Stimulated activated CD4-positive, alpha-beta T cell treated with anti-CD3 and anti-CD28 coated beads, Interleukin-4, amount 100 ng/mL, for 24 hours (primary cell): ENCODE data around the gene ELMO3.
A peak's percentile ranks its signal among the peaks of the same experiment; 100 is the strongest.

ENCODE experiments used
- DNase-seq: peaks from one replicate; pipeline ENCODE4 v3.0.0-alpha.2; 2020

ELMO3 gene

DNA sequence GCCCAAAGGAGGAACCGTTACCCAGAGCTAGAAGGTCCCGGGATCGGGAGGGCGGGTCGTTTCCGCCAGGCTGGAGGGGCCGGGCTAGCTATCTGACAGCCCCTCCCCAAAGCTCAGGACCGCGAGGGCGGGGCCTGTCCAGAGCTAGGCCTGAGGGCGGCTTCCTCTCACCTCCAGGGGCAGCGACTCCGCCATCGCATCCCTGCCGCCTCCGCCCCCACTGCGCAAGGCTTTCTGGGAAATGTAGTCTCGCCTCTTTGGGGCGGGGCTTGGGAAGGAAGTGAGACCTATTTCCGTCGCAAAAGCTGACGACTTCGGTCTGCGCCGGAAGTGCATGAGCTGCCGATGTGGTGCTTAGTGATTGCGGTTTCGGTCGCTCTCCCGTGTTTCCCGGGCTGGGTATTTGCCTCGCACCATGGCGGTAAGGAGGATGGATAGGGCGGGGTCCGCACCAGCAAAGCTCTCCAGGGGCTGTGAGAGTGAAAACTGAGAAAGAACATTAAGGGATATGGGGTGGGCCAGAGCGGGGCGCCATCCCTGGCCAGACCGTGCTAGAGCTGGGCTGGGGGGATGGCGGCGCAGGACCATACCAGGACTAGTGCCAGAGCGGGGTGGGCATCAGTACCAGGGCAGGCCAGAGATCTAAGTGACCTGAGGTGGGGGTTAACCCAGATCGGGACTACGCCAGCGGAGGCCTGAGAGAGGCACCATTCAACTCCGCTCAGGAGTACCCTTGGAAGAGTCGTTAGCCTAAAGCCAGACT lies 28.1 kb downstream of the ELMO3 start, which contains the start of gene TMEM208:
Gene TMEM208, plus strand, starts transcription at position 327 of the 763 bp plus-strand sequence. Its CDS starts 89 bp downstream, at position 416.
- DNase-seq = peak; percentile 98

DNA sequence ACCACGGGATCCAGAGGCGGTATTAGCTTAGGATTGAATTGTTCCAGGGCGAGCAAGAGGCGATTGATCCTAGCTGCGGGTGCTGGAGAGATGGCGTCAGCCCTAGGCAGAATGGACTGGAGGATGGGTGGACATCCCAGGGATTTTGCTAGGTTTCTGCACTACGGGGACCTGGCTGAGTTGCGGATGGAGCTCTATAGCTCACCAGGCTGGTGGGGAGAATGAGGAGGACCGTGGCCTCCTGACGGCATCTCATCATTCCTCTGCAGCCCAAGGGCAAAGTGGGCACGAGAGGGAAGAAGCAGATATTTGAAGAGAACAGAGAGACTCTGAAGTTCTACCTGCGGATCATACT lies 28.6 kb downstream of the ELMO3 start:
- DNase-seq = no peak

DNA sequence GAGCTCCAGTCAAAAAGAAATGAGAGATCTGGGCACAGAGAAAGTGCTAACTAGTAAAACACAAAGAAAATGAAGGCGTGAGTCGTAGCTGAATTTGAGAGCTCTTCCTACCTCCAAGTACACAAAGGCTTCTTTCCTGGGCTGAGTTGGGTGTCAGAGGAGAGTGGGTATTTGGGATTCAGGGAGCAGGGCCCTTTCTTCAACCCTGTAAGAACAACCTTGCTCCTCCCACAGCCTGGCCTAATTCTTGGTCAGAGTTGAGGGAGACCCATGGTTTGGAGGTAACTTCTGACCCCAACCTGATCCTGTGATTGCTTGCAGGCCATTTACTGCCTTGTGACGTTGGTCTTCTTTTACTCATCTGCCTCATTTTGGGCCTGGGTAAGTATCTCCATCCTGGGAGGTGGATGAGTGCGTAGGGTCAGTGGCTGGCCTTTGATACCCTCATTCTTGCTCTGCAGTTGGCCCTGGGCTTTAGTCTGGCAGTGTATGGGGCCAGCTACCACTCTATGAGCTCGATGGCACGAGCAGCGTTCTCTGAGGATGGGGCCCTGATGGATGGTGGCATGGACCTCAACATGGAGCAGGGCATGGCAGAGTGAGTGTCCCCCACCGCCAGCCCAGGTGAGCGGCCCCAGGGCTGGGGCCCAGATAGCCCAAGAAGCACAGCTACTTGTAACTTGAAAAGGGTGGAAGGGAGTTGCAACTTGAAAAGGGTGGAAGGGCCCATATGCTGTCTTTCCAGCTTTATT lies 29.3 kb downstream of the ELMO3 start:
- DNase-seq = no peak

DNA sequence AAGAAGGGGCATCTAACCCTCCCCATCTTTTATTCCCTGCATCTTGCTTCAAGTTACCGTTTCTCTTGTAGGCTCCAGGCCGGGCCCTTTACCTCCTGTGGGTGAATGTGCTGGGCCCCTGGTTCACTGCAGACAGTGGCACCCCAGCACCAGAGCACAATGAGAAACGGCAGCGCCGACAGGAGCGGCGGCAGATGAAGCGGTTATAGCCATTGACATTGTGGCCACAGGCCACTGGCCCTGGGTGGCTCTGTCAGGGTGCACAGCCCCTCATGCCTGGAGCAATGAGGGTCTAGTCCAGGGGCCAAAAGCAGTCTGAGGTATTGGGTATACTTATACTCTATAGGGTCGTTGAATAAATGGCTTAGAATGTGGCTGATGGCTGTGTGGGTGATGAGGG lies 30.0 kb downstream of the ELMO3 start:
- no peak for DNase-seq

DNA sequence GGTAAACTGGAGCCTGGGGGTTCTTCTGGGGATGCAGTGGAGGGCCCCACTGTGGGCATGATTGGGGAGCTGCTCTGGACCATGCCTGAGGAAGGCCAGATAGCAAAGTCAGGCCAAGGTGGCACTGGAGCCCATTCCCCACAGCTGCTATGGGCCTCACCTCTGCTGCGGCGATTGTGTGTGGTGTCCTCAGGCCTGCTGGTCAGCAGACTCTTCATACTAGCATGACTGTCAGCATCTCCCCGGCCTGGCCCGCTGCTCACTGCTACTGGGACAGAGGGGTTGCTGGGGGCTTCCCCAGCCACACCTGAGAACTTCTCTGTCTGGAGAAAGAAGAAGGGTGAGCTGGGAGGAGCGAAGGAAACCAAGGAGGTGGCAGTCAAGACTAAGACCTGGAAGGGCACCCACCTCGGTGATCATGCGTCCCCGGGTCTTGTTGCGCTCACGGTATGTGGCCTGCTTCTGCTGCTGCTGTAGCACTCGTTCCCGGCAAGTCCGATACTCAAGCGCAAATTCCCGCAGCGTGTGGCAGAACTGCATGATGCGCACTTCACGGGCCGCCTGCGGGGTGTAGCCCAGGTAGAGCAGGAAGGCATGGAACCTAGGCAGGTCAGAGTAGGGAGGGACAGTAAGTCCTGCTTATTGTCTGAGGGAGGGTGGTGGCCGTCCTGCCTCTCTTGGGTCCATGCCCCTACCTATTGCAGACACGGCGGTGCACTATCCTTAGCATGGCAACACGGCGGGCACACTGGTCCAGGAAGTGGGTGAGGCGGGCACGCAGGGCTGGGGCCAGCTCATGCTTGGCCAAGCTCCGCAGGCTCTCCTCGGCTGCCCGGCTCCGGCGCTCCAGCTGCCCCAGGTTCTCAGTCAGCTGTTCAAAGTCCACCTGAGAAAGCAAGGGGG lies 31.2 kb downstream of the ELMO3 start:
- no peak for DNase-seq

DNA sequence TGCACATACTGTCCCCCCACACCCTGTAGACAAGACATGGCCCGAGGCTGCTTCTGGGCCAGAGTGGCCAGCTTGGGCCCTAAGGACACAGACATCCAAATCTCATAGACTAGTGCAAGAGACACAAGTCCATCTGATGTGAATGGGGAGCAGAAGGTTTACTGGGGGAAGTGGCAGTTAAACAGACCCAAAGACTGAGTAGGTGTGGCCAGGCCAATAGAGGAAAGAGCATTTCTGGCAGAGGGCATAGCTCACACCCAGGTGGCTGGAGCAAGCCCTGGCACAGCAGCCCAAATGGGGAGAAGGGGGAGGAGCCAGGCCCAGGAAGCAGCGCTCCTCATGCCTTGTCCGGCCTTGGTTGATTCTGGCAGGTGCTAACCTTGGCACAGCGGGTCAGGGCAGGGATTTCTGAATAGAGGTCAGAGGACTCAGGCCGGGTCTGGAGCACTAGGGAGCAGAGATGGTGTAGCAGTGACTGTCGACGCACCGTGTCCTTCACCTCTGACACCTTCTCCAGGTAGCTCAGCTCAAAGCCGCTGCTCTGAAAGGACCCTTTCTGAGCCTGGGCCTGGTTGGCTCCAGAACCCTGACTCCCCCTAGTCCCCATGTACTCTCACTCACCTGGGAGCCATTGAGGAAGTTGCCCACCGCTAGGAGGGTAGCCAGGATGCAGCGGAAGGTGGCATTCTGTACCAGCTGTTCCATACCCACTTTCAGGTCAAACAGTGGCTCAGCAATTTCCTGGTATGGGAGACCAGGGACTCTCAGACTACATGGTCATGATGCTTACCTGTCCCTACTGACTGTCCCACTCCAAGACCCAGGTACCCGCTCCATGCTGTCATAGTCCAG lies 32.1 kb downstream of the ELMO3 start:
- DNase-seq = no peak

DNA sequence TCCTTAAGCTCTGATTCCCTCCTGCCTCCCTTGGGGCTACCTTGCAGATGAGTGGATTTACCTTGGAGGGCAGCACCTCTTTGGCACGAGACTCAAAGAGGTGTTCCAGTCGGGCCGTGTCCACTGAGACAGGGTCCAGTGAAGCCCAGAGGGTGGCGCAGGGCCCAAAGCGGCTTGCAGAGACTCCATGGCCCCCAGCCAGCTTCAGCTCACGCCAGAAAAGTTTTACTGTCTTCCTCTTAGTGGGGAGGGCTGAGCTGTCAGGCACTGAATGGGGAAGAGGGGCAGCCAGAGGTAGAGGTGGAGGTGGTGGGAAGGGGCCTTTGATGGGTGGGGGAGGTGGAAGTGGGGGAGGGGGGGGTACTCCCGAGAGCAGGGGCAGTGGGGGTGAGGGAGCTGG lies 34.7 kb downstream of the ELMO3 start:
- no peak for DNase-seq

DNA sequence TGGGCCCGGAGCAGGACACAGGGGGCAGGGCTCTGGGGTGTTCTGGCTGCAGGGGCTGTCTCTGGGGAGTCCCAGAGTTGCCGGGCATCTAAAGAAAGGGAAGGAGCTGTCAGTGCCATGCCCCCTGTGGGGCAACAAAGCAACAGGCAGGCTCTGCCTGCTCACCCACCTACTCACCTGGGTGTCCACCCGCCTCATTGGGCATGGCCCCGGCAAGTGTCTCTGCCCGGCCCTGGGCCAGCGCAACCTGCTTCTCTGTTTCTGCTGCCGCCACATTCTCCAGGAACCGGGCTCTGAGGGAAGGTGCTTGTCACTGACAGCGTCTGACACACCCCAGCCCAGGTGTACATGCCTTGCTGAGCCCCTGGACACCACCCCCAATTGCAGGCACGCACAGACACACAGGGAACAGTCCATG lies 35.3 kb downstream of the ELMO3 start:
- no peak for DNase-seq

DNA sequence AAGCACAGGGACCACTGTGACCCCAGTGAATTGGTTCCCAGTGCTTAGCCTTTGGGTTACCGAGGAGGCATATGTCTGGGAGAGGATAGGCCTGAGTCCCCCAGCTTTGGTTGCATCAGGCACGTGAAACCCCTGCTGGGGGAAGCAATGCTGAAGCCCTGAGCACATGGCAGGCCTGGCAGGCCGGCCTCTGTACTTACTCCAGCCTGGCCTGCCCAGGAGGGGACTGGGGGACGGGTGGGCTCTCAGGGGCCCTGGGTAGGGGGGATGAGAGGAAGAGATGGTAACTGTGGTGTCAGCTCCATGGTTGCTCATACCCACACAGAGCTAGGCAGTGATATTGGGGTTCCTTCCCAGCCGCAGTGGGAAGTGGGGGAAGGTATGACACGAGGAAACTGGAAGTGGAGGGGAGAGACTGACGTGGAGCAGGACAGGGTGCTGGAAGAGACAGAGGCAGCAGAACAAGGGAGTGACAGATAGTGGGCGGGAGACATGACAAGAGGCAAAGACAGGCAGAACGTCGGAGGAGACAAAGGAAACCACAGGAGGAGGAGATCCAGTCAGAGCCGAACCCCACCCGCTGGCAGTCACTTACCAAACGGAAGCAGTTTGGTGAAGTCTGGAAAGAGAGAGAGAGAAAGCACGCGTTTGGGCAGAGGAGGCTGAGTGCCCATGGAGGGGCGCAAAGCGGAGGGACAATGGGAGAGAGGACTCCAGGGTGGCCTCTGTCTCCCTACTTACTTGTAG lies 37.1 kb downstream of the ELMO3 start:
- DNase-seq = peak; percentile 65

DNA sequence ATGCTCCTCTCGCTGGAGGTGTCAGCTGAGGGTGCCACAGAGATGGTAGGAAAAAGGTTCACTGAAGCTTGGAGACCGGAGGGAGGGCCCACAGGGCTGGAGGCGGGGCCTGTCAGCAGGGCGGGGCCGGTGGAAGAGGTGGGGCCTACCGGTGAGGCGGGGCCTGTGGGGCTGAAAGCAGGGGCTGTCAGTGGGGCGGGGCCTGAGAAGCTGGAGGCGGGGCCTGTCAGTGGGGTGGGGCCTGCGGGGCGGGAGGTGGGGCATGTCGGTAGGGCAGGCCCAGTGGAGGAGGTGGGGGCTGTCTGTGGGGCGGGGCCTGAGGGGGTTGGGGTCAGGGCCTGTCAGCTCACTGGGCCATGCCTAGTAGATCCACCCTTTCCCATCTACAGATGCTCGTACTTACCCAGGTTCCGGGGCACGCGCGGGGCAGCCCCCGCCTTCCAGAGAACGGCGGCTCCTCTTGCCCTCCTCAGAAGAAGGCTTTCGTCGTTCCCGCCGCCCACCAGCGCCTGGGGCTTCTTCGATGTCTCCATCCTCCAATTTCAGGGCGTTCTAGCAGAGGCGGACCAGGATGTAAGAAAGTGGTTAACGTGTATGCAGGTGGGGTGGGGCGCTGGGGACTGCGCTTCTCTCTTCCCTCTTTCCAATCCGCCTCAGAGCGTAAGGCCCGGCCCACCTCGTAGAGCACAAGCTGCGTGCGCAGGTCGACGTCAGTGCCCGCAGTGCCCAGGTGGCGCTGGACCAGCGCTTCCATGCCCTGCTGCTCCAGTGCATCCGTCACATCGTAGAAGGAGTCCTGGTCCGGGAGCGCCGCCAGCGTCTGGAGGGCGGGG lies 37.8 kb downstream of the ELMO3 start:
- DNase-seq = peak; percentile 80

DNA sequence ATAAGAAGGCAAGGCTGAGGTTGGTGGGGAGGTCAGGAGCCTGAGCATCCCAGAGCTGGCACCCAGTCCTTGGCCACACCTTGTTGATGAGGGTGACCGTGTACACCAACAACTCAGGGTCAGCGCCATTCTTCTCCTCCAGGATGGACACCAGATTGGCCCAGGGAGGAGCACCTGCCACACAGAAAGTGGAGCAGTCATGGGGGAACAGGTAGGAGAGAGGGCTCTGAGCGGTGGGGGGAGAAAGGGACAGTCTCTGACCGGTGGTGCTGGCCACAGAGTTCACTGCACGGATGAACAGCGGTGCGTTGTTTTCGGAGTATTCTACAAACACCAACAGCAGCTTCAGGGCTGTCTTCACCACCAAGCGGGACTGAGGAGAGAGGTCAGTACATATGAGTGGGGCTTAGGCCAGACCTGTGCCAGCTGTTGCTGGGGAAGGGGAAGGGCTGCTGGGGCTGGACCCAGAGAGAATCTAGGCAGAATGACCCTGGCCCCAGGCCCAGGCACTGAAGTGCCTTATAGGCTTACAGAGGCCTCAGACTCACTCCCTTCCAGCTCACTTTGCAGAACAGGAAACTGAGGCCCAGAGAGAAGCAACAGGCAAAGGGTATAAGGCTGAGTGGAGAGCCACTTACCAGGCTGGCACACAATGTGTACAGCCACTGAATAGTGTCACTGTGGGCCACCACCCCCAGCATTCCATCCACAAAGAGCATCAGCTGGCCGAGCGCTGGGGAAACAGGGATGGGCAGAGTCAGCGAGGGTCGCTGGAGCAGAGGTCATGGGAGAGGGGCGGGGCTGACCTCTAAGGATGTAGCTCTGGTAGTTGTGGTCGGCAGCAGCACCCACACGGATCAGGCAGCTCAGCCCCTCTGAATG lies 38.7 kb downstream of the ELMO3 start:
- no peak for DNase-seq

DNA sequence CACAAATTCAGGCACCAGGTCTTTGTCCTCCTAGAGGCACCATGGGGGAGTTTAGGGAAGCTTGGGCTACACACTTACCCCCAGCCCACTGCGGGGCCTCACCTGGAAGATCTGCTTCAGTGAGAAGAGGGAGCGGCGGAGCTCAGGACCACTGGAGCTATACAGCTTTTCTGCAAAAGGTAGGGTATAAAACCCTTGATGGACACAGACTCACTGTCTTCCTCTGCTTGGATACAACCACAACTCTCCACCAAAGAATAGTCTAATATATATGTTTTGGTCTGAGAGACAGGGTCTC lies 39.3 kb downstream of the ELMO3 start:
- DNase-seq = no peak

DNA sequence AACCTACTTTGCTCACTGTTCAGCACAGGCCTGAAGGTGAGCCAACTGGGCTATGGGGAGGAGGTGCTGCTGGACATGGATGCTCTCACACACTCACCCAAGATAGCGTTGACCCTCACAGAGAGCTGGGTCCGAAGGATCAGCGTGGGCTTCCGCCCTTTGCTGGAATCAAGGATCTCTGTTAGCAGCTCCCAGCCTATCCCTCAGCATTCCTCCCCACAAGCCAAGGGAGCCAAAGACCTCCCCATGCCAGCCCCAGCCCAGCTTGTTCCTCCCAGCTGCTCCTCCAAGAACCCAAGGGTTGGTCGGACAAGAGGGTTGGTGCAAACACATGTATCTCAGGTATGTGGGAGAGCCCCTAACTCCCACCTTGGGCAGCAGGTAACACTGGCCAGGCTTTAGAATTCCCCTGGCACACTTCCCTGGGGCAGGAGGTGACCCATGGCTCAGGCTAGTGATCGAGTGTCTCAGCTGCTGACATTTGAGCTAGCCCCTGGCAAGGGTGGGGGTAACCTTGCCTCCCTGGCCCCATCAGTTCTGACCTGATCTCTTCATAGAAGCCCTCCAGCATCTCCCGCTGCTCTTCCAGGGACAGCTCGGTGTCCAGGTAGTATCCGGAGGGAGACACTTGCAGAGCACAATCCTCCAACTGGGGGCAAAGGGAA lies 40.0 kb downstream of the ELMO3 start:
- no peak for DNase-seq

DNA sequence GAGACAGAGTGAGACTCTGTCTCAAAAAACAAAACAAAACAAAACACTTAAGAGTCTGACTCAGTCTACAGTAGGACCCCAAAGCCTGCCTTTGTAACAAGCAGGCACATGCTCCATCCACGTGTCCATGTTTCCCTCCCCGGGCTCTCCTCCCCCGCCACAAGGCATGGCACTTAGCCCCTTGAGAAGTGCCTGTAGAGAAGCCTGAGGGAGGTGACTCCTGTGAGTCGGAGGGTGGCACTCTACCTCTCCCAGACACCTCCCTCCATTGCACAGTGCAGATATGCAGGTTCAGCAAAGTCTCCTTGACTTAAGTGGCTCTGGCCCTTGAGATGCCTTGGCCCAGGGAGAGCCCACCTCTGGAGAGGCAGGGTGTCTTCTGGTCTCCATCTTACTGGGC lies 41.6 kb downstream of the ELMO3 start:
- no peak for DNase-seq

DNA sequence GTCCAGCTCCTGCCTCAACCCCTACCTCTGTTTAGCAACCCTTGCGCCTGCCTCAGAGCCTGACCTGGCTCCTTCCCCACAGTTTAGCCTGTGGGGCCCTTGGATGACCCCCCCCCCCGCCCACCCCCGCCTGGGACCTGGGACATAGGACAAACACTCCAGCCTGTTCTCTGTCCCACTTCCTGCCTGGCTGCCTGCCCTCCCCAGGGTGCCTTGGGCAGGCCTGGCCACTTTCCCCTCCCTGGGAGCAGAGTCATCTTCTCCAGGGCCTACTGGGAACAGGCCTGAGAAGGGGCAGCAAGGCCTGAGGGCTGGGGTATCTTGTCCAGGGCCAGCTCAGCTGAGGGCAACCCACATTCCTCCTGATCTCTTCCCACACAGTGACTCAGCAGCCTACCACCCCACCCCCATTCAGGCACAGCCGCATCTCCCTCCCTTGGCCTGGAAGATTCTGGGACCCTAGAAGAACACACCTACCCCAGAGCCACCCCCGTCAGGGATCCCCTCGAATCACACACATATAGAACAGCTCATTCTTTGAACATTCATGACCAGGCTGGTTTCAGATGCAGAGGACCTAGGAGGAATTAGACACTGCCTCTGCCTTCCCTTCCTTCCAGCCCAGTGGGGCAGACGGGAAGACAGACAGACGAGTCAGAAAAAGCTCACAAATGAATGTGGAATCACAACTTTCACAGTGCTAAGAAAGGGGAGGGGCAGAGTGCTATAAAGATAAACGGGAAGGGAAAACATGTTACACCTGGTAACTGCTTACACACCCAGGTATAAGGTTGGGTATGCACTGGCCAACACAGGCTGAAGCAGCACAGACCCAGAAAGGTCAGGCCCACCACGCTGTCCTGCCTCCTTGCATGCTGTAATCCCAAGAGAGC lies 42.3 kb downstream of the ELMO3 start:
- no peak for DNase-seq

DNA sequence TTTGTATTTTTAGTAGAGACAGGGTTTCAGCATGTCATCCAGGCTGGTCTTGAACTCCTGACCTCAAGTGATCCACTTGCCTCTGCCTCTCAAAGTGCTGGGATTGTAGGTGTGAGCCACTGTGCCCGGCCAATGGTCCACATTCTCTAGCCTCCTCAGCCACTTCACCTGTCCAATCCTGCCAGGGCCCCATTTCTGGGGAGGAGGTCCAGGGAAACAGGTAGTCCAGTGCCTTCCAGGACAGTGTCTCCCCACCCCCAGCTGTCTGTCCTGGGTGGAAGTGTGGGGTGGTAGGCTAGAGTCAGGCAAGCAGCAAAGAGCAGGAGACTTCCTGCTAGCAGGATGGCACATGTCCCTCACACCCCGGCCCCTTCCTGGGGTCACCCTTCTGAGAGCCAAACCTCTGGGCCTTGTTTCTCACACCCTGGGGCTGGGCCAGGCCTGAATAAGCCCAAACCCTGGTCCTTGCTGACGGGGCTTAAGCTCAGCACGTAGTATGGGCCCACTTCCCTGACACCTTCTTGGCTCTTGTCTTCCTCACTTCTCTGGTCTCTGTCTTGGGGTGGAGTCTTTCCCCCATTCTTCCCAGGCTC lies 43.3 kb downstream of the ELMO3 start:
- no peak for DNase-seq

DNA sequence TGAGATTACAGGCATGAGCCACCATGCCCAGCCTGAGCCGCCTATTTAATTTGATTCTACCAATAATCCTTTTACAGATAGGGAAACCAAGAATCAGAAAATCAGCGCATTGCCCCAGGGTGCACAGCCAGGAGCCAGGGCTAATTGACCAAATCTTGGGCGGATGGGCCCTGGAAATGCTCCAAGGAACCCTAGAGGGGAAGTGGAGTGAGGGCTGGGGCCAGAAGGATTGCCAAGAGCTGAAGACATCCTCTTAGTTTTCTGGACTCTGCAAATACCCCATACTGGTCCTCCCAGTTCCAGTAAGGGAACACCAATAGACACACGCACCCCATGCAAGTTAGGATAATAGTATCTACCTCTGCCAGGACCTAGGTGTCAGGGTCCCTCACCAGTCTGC lies 44.5 kb downstream of the ELMO3 start:
- no peak for DNase-seq
